Cardiac fibroblast (primary cell): ENCODE data around the gene STT3B.
A peak's percentile ranks its signal among the peaks of the same experiment; 100 is the strongest.

Experiments
- DNase-seq, 2 donors: peaks; one replicate each; pipeline versions ENCODE4 v3.0.0 to v3.0.0-alpha.2; 2010; ENCODE audit warnings: low read depth in 2 of 2
- H3K4me3 ChIP-seq, 2 donors: replicated peaks in 1 of 2; 1 replicate in 1 of 2; 2 replicates in 1 of 2; pipeline ENCODE4 v1.5.1; 2011; ENCODE audit warnings: low read depth in 2 of 2, low read length in 2 of 2, mild to moderate bottlenecking in 2 of 2, moderate library complexity in 1 of 2
- TF ChIP-seq, protein P1 (sequence below): IDR thresholded peaks from one replicate; pipeline ENCODE4 v1.5.1; 2011; ENCODE audit warnings: low read depth, mild to moderate bottlenecking, low read length, inconsistent platforms

Gene STT3B

DNA sequence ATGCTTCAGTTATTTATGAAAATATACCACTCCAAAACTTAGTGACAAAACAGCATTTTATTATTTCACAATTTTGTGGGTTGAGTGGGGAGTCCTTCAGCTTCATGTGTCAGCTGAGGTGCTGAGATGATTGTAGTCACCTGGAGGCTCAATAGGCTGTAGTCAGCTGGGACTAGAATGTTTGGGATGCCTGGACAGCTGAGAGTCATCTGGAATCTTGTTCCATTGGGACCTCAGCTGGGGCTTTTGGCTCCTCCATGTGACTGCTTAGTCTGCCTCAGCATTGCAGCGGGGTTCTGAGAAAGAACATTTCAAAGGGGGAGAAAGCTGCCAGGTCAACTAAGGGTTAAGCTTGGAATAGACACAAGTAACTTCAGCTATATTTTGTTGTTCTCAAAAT is 13.4 kb downstream of the STT3B start:
- TF ChIP-seq, protein P1, sequence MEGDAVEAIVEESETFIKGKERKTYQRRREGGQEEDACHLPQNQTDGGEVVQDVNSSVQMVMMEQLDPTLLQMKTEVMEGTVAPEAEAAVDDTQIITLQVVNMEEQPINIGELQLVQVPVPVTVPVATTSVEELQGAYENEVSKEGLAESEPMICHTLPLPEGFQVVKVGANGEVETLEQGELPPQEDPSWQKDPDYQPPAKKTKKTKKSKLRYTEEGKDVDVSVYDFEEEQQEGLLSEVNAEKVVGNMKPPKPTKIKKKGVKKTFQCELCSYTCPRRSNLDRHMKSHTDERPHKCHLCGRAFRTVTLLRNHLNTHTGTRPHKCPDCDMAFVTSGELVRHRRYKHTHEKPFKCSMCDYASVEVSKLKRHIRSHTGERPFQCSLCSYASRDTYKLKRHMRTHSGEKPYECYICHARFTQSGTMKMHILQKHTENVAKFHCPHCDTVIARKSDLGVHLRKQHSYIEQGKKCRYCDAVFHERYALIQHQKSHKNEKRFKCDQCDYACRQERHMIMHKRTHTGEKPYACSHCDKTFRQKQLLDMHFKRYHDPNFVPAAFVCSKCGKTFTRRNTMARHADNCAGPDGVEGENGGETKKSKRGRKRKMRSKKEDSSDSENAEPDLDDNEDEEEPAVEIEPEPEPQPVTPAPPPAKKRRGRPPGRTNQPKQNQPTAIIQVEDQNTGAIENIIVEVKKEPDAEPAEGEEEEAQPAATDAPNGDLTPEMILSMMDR, result no peak
- peak; percentile 29 to 74 for DNase-seq
- no peak overlapping the region for H3K4me3 ChIP-seq

DNA sequence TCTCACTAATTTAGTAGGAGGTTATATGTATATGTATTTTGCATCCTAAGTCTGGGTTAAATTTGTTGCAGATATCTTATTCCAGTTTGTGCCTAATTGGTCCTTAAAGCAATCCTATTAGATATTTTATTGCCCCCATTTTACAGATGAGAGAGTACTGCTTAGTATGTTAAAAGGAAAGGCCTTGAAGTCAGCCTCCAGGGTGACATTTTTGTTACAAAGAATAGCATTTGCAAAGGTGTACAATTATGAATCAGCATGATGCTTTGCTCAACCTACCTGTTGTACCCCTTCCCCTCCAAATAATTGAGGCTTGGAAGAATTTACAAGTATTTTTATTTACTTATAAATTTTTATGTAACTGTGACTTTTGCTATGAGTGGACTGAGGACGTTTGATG is 14.0 kb downstream of the STT3B start:
- DNase-seq, result no peak
- TF ChIP-seq, protein P1, result no peak
- no peak overlapping the region for H3K4me3 ChIP-seq

DNA sequence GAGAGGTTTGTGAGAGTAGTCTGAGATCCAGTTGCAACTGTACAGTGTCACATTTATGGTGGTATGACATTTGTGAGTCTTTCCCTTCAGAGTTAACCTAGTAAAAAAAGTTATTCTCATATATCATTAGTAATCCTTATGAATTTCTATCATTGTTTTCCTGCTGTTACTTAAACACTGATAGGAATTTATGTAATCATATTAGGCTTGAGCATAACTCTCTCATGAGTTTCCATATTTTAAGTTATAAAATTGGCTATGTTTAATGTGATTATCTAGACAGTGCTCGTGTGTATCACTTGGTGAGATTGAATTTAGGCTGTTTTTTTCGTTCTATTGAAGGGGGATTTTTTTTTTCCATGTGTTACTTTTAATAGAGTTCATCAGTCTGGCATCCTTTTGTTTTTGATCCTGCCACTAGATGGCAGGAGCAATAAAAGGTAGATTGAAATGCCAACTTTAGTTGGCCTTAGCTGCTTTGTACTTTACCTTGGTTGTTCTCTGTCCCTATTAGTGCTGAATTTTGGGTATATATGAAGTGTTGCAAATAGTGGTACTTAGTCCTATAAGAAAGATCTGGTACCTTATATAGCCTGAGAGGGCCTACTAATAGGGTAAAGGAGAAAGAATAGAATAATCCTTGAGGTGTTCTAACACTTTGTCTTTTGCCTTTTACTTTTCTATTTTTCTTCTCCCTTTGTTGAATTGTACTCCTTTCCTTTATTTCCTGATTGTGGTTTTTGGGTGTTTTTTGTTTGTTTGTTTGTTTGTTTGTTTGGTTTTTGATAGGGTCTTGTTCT is 17.9 kb downstream of the STT3B start:
- no peak overlapping the region for H3K4me3 ChIP-seq
- TF ChIP-seq, protein P1, result peak; percentile 67
- DNase-seq, result peak; percentile 43 to 54

DNA sequence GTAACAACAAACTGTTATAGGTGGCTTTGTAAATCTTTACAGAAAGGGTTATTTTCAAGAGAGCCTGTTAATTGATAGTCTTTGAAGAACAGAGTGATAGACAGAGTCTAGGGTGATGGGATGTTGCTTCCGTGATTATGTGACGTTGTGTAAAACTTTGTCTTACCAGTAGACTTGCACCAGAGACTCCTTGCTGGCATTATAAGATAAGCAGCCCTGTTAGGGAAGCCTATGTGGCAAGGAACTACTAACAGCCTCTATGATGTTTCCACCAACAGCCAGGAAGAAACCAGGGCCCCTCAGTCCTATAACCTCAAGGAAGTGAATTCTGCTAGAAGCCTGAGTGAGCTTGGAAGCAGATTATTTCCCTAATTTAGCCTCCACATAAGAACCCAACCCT is 18.9 kb downstream of the STT3B start:
- TF ChIP-seq, protein P1, result no peak
- H3K4me3 ChIP-seq, result no peak overlapping the region
- DNase-seq, result no peak

DNA sequence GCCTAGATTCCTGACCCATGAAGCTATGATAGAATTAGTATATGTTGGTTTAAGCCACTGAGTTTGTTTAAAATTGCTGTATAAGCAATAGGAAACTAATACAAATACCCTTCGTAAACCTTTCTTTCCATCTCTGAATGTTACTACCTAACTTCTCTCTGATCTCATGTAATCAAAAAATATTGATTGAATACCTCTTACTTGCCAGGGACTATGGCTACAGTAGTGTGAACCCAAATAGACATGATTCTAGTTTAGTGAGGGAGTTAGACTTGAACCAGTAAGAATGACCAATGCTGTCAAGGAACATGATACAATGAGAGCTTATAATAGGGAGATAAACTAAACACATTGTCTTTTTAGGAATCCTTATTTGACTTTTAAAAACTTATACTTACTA is 19.4 kb downstream of the STT3B start:
- DNase-seq, result no peak
- H3K4me3 ChIP-seq, result no peak overlapping the region
- TF ChIP-seq, protein P1, result no peak

DNA sequence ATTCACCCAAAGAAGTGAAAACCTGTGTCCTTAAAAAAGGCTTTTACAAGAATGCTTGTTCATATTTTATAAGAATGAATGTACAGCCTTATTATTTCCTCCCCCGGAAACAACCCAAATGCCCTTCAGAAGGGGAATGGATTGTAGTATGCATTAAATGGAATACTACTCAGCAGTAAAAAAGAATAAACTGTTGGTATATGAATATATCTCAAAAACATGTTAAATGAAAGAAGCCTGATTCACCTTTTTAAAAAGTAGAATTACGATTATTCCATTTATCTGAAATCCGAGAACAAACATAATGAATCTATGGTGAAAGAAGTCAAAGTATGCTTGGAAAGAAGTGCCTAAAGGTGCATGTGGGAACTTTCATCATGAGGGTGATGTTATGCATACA is 20.5 kb downstream of the STT3B start:
- H3K4me3 ChIP-seq, result no peak overlapping the region
- DNase-seq, result no peak
- TF ChIP-seq, protein P1, result no peak

DNA sequence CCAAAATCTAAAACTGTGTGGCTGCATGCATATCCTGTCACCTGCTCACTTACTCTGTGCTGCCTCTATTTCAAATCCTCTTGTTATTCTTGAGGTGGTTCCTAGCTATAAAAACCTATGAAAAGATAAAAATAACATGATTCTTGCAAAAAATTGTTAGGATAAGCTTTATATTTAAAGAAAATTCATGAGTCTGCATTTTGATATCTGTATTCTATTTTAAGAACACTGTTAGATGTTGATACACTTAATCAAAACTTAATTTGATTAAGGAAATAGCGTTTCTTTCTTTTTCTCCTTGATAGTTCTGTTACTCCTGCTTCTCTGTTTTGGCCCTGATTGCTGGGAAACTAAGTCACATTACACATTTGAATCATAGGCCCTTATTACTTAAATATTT is 22.5 kb downstream of the STT3B start:
- no peak overlapping the region for H3K4me3 ChIP-seq
- TF ChIP-seq, protein P1, result no peak
- no peak for DNase-seq
